LNCaP clone FGC (cell line): ENCODE results near the gene FBLN2.

ENCODE experiments used
- DNase-seq: peaks from one replicate; pipeline ENCODE4 v3.0.0-alpha.2; 2011; ENCODE audit warnings: low read depth
- H3K4me3 ChIP-seq: 2 replicates; pipeline ENCODE4 v1.5.1; 2011; ENCODE audit warnings: mild to moderate bottlenecking, low read depth, low read length, control low read depth
- CTCF ChIP-seq: IDR thresholded peaks from 2 replicates; pipeline ENCODE4 v1.5.1; 2012; ENCODE audit warnings: mild to moderate bottlenecking; ENCODE audit not compliant: control insufficient read depth, insufficient read depth; ENCODE audit errors: extremely low read depth

FBLN2 gene

GRCh38 chr3:13676356-13677017 is 127.6 kb downstream of the FBLN2 start:
- DNase-seq: no peak
- no peak for TF ChIP-seq CTCF
- no peak overlapping the region for H3K4me3 ChIP-seq

GRCh38 chr3:13677272-13677671 is 128.3 kb downstream of the FBLN2 start:
- H3K4me3 ChIP-seq: no peak overlapping the region
- no peak for DNase-seq
- TF ChIP-seq CTCF: no peak

- TF ChIP-seq CTCF: no peak
- no peak for DNase-seq
- H3K4me3 ChIP-seq: no peak overlapping the region
Observed at GRCh38 chr3:13681931-13682330, 133.0 kb downstream of the FBLN2 start.

- no peak for DNase-seq
Observed at GRCh38 chr3:13682331-13683013, 133.5 kb downstream of the FBLN2 start.

GRCh38 chr3:13683288-13683687 is 134.4 kb downstream of the FBLN2 start:
- no peak for DNase-seq
- no peak for TF ChIP-seq CTCF
- H3K4me3 ChIP-seq: no peak overlapping the region

More at GRCh38 chr3:13682331-13683013, 133.5 kb downstream of the FBLN2 start:
- H3K4me3 ChIP-seq: no peak overlapping the region
- no peak for TF ChIP-seq CTCF

GRCh38 chr3:13683772-13684171 is 134.8 kb downstream of the FBLN2 start:
- no peak for TF ChIP-seq CTCF
- no peak for DNase-seq
- no peak overlapping the region for H3K4me3 ChIP-seq

GRCh38 chr3:13684350-13684749 is 135.4 kb downstream of the FBLN2 start:
- DNase-seq: no peak
- no peak for TF ChIP-seq CTCF

More at GRCh38 chr3:13684350-13684749, 135.4 kb downstream of the FBLN2 start:
- H3K4me3 ChIP-seq: no peak overlapping the region
